GM03348 (cell line): ENCODE measurements around the gene HAUS5.
"Not testable (repeated sequence)": the region's sequence is repeated elsewhere in the genome, so short reads cannot be mapped to it uniquely, and the experiment has no call there.

ENCODE experiments used
- DNase-seq: peaks from one replicate; pipeline ENCODE4 v3.0.0; 2012; ENCODE audit warnings: low spot score

The HAUS5 gene

GRCh38 chr19:35612559-35613321, at the start of gene HAUS5:
Gene HAUS5 (plus strand): TSS chr19:35612735. CDS start chr19:35612795, 60 bp downstream.
- peak; percentile 97 for DNase-seq

- DNase-seq: no peak
These were observed 49.8 kb upstream of the HAUS5 start for GRCh38 chr19:35562776-35563175.

GRCh38 chr19:35563207-35563829, 49.2 kb upstream of the HAUS5 start, which contains the start of gene ATP4A:
Gene ATP4A (minus strand): TSS chr19:35563658. CDS start chr19:35563629, 29 bp downstream.
- no peak for DNase-seq

- DNase-seq: no peak
These were observed 47.3 kb upstream of the HAUS5 start for GRCh38 chr19:35565016-35565856.

GRCh38 chr19:35566738-35567137, 45.8 kb upstream of the HAUS5 start:
- DNase-seq: no peak

- no peak for DNase-seq
These were observed 43.2 kb upstream of the HAUS5 start for GRCh38 chr19:35569281-35569781.

- no peak for DNase-seq
These were observed 41.0 kb upstream of the HAUS5 start for GRCh38 chr19:35571406-35571965.

- no peak for DNase-seq
These were observed 34.6 kb upstream of the HAUS5 start for GRCh38 chr19:35577918-35578317.

- DNase-seq: no peak
These were observed 33.8 kb upstream of the HAUS5 start for GRCh38 chr19:35578707-35579106.

- DNase-seq: no peak
These were observed 29.8 kb upstream of the HAUS5 start for GRCh38 chr19:35582760-35583159.

- DNase-seq: peak; percentile 29
These were observed 26.7 kb upstream of the HAUS5 start, which contains the start of gene PMIS2 for GRCh38 chr19:35585848-35586247. Gene PMIS2 (plus strand): TSS chr19:35586173. CDS start chr19:35586260, 87 bp downstream.

GRCh38 chr19:35587321-35587720, 25.2 kb upstream of the HAUS5 start:
- peak; percentile 15 for DNase-seq

- no peak for DNase-seq
These were observed 21.7 kb upstream of the HAUS5 start for GRCh38 chr19:35590875-35591274.

- peak; percentile 63 for DNase-seq
These were observed 20.3 kb upstream of the HAUS5 start for GRCh38 chr19:35592226-35592625.

- DNase-seq: not testable (repeated sequence)
These were observed 17.5 kb upstream of the HAUS5 start for GRCh38 chr19:35595026-35595425.

- no peak for DNase-seq
These were observed 16.6 kb upstream of the HAUS5 start for GRCh38 chr19:35595928-35596327.

- DNase-seq: no peak
These were observed 16.1 kb upstream of the HAUS5 start for GRCh38 chr19:35596366-35596999.

- no peak for DNase-seq
These were observed 10.6 kb upstream of the HAUS5 start for GRCh38 chr19:35601971-35602370.

- DNase-seq: not testable (repeated sequence)
These were observed 8.1 kb upstream of the HAUS5 start for GRCh38 chr19:35604436-35604835.

GRCh38 chr19:35607170-35607569, 5.4 kb upstream of the HAUS5 start:
- not testable (repeated sequence) for DNase-seq

GRCh38 chr19:35607661-35608060, 4.9 kb upstream of the HAUS5 start:
- no peak for DNase-seq
